GM18508 (cell line): Measurements from ENCODE around the gene PHF24.
"Not testable (repeated sequence)": the region's sequence is repeated elsewhere in the genome, so short reads cannot be mapped to it uniquely, and the experiment has no call there.

Experiments
- ATAC-seq: cut with Tn5 transposase; IDR thresholded peaks from one replicate; pipeline ENCODE4 v1.9.1; 2021; ENCODE audit warnings: moderate number of reproducible peaks; ENCODE audit not compliant: insufficient read depth, unreplicated experiment

Gene PHF24

DNA sequence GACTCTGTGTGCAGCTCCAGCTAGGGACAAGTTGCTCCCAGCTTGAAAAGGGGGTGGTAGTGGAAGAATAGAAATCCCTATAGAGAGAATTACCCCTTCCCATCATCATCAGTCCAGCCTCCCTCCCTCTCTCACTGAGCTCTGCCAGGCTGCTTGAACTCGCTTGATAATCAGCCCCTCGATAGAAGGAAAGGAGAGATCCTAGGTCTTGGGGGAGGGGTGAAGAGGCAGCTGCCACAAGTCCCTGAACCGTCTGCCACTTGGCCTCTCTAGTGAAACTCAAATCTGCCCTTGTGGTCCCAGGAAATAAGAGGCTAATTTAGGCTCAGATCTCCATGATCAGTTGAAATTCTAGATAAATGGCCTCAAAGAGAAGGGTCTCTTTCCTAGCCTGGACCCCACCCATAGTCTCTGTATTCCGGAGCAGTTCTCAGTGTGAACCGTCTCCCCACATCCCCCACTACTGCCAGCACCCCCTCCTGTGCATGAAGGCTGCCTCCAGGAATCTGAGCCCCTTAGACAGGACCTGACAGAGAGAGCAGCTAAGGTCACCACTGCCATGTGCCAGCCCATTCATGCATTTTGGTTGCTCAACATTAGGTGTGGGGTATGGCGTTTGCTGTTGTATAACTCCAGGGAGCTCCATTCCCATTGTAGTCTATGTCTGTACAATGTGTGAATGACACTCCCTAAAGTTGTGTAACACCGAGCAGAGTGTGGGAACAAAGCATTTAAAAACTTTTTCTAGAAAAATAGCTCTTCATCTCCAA, 37.0 kb downstream of the PHF24 start:
- no peak for ATAC-seq

DNA sequence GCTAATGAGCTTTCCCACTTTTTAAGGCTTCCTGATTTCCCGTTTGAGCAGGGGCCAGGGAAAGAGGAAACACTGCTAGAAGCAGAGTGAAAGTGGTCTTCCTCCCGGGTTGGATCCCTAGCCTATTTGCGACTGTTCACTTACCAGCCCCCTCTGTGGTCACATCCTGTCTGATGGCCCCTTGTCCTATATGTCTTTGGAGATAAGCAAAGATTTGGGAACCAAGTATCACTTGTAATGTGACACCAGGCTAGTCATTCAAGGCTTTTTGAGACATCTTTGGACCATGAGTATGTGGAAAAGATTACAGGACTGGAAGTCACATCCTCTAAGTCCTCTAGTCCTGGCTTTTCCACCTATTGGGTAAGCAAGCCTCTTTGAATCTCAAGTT, 37.6 kb downstream of the PHF24 start:
- ATAC-seq: no peak

GRCh38 chr9:34996181-34996904, 38.3 kb downstream of the PHF24 start:
- no peak for ATAC-seq

GRCh38 chr9:34996905-34997279, 38.8 kb downstream of the PHF24 start:
- ATAC-seq: no peak

GRCh38 chr9:34997379-34997781, 39.3 kb downstream of the PHF24 start:
- ATAC-seq: no peak

- no peak for ATAC-seq
Measured at GRCh38 chr9:34998266-34998665, 40.2 kb downstream of the PHF24 start.

- no peak for ATAC-seq
Measured at GRCh38 chr9:34999576-34999975, 41.5 kb downstream of the PHF24 start.

DNA sequence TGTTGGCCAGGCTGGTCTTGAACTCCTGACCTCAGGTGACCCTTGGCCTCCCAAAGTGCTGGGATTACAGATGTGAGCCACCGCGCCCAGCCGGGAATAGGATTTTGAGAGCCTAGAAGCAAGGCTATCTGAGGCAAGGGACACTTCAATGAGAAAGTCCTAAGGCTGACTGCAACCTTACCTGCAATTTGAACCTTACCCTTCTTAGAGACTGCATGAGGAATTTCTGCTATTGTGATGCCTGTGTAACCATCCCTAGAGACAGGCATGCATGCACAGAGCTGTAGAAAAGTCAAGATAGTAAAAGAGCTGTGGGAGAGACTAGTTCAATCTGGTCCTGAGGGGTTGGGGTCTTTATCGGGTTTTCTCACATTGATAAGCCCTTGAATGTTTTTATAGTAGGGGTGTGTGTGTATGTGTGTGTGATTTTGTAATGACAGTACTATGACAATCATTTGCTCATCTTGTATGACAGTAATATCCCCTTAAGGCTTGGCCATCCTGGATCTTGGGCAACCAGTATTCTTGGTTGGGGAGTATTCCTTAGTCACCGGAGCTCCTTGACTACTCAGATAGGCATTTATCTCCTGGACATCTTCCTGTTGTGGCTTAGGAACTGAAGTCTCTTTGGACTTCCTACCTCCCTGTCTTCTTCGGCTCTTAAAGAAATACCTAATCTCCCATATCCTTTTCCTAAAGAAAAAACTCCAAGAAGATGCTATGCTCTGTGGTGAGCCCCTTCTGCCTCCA, 42.6 kb downstream of the PHF24 start:
- no peak for ATAC-seq

DNA sequence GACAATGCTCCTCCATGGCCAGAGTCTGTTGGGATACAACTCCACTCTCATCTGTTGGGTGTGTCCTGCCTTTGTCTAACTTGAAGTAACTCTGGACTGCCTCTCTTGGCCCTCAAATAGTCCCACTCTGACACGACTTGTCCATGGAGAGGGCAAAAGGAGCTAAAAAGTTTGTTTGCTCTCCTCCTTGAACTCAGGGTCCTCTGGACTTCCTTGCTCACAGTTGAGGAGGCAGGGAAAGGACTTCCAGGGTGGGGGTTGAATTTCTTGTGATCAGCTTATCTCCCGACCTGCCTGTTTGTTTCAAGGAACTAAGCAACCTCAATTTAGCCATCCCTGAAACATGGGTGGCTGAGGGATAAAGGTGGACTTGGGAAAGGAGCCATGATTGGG, 43.2 kb downstream of the PHF24 start:
- ATAC-seq: no peak

GRCh38 chr9:35001803-35002502, 43.9 kb downstream of the PHF24 start:
- ATAC-seq: no peak

DNA sequence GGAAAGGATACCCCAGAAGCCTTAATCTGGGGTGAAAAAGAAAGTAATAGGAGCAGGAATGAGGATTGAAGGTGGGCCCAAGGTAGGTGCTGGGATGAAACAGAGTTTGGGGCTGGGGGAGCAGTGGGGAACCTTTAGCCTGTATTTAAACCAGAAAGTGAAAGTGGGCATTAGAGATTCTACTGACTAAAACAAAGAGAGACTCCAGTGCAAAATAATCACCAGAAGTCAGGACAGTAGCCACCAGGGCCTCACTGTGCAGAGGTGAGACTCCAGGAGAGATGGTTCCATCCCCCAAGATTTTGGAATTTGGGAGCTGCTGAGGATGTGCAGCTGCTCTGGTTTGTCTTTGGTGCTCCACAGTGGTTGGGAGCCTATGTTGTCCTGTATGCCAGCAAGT, 44.5 kb downstream of the PHF24 start:
- ATAC-seq: no peak

- not testable (repeated sequence) for ATAC-seq
Measured at GRCh38 chr9:35004299-35004698, 46.2 kb downstream of the PHF24 start.

GRCh38 chr9:35010351-35010958, 52.4 kb downstream of the PHF24 start:
- no peak for ATAC-seq

DNA sequence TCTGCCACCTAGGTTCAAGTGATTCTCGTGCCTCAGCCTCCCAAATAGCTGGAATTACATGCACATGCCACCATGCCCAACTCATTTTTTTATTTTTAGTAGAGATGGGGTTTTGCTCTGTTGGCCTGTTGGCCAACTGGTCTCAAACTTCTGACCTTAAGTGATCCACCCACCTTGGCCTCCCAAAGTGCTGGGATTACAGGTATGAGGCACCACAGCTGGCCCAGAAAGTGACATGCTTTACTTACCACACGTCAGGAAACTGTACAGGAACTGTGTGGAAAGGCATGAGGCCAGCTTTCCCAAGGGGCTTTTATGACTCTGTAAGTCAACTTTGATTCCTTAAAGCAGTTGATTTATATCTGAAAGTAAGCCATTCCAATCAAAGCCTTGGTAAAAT, 56.4 kb downstream of the PHF24 start:
- no peak for ATAC-seq

- ATAC-seq: not testable (repeated sequence)
Measured at GRCh38 chr9:35023443-35023842, 65.4 kb downstream of the PHF24 start.

GRCh38 chr9:35026671-35027070, 68.6 kb downstream of the PHF24 start:
- ATAC-seq: no peak

DNA sequence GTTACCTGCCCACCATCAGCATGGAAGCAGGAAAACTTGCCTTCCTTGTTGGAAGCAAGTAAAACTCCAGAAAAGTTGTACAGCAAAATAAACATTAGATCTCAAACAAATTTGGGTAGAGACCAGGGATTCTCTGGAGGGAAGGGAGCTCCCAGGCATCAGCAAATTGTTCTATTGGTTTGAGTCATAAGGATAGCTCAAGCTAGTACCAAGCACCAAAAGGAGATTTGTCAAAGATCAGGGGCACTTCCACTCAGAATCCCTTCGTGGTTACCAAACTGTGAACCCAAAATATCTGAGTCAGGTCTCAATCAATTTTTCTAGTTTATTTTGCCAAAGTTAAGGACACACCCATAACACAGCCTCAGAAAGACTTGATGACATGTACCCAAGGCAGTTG, 69.3 kb downstream of the PHF24 start:
- no peak for ATAC-seq

DNA sequence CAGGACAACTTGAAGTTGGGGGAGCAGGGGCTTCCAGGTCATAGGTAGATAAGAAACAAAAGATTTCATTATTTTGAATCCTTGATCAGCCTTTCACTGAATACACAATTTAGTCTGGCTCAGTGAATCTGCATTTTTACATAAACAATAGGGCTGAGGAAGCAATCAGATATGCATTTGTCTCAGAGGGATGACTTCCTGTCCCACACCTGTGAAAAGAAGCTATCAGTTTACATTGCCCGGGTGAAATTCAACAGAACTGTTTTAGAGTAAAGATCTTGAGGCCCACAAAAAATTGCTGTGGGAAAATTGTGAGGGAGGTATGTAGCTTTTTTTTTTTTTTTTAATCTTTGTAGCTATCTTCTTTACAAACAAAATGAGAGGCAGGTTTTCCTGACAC, 69.8 kb downstream of the PHF24 start:
- no peak for ATAC-seq

GRCh38 chr9:35028341-35028740, 70.3 kb downstream of the PHF24 start:
- no peak for ATAC-seq

DNA sequence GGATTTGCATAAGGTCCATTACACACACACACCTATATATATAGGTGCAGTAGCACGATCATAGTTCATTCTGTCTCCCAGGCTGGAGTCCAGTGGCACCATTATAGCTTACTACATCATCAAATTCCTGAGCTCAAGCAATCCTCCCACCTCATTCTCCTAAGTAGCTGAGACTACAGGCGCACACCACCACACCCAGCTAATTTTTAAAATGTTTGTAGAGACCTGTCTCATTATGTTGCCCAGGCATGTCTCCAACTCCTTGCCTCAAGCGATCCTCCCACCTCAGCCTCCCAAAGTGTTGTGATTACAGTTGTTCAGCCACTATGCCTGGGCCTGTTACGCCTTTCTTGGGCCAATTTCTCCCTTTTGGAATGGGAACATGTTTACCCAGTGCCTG, 71.2 kb downstream of the PHF24 start:
- ATAC-seq: no peak
